DMS 273 treated with DMSO at 0.1 percent for 48 hours (cell line): ENCODE results near the gene TMEM245.
A peak's percentile ranks its signal among the peaks of the same experiment; 100 is the strongest.

Experiments
- DNase-seq: peaks from one replicate; lab custom pipeline; 2025; lab: John Stamatoyannopoulos, UW

TMEM245 gene

GRCh38 chr9:109119439-109120203 is at the start of gene TMEM245:
Gene TMEM245 (minus strand): TSS chr9:109119947. CDS start chr9:109119913, 34 bp downstream.
- peak; percentile 94 for DNase-seq

GRCh38 chr9:109168170-109168569 is 48.4 kb upstream of the TMEM245 start:
- DNase-seq: no peak

DNA sequence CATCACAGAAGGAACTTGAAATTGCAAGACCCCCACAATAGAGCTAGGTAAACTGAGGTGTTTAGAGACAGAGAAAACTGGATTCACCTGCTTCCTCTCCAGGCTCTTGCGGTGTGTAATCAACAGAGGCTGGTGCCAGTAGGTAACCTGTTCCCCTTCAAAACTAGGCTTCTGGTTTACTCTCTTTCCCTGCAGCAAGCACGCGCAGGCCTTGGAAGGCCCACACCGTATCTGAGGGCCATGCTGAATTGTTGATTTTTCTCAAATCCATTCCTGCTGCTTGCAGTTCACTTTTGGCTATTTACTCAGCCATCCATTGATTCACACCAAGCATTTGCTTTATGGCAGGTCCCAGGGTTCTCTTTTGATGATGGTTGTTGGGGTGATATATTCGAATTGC is 48.0 kb upstream of the TMEM245 start:
- no peak for DNase-seq

DNA sequence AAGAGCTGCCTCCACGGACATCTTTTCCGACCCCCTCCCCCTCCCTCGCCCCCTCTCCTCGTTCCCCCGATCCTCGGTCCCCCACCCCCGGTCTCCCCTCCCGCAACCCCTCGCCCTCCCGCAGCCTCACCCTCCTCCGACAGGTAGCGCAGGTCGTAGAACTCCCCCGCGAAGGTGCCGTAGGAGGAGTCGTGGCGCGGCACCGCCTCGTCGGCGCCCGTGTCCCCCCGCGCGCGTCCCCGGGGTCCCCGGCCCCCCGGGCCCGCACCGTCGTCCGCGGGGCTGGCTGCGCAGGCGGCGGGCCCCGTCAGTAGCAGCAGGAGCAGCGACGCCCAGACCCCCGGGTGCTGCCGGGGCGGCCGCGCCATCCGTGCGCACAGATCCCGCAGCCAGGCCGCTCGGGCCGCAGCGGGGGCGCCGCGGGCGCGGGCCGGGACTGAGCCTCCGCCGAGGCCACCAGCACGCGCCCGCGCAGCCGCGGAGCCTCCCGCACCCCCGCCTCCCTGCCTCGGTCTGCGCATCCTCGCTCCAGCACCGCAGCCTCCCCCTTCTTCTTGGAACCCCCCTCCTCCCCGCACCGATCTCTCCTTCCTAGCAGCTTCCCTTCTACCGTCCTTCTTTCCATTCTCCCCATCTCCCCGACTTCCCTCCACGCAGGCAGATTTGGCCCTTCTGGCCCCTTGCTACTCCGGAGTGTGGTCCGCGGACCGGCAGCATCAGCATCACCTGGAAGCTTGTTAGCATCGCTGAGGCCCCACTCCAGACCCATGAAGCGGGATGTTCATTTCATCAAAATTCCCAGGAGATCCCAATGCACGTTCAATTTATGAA is 47.2 kb upstream of the TMEM245 start, which contains the start of gene FRRS1L:
Gene FRRS1L (minus strand): TSS at position 479 of the 831 bp plus-strand sequence. CDS start 111 bp downstream, at position 368.
- DNase-seq: no peak

GRCh38 chr9:109166171-109166770 is 46.5 kb upstream of the TMEM245 start:
- no peak for DNase-seq

- DNase-seq: no peak
Measured at GRCh38 chr9:109164042-109164441, 44.3 kb upstream of the TMEM245 start.

- no peak for DNase-seq
Measured at GRCh38 chr9:109163194-109163593, 43.4 kb upstream of the TMEM245 start.

- no peak for DNase-seq
Measured at GRCh38 chr9:109162677-109163076, 42.9 kb upstream of the TMEM245 start.

DNA sequence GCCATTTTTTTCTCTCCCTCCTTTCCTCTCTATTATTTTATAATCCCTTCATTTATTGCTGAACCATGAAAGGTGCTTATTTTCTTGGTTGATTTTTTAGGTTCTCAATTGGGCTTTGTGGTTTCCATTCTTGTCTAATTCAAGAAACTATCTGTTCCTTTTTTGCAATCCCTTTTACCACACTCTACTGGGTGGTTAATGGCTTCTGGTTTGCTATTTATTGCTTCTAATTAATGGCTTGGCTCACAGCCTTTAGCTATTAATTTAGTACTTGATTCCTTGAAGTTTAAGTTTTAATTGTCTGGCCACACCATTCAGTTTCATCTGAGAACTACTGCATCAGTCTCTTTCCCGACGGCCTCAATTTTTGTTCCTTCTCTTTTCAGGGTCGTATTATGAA is 41.7 kb upstream of the TMEM245 start:
- no peak for DNase-seq

GRCh38 chr9:109159583-109159982 is 39.8 kb upstream of the TMEM245 start:
- no peak for DNase-seq

DNA sequence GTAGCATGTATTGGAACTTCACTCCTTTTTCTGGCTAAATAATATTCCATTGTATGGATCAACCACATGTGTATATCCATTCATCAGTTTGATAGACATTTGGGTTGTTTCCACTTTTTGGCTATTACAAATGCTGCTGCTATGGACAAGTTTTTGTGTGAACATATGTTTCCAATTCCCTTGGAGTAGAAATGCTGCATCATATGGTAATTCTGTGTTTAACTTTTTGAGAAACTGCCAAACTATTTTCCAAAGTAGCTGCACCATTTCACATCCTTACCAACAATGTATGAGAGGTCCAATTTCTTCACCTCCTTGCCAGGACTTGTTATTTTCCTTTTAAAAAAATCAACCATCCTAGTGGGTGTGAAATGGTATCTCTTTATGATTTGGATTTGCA is 38.9 kb upstream of the TMEM245 start:
- DNase-seq: no peak

DNA sequence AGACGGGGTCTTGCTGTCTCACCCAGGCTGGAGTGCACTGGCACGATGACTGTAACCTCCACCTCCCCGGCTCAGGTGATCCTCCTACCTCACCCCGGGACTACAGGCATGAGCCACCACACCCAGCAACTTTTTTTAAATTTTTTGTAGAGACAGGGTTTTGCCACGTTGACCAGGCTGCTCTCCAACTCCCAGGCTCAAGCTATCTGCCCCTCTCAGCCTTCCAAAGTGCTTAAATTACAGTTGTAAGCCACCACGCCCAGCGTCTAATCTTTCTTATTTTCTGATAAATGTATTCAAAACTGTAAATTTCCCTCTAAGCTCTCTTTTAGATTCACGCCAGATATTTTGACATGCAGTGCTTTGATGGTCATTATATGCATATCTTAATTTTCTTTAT is 37.0 kb upstream of the TMEM245 start:
- DNase-seq: no peak

DNA sequence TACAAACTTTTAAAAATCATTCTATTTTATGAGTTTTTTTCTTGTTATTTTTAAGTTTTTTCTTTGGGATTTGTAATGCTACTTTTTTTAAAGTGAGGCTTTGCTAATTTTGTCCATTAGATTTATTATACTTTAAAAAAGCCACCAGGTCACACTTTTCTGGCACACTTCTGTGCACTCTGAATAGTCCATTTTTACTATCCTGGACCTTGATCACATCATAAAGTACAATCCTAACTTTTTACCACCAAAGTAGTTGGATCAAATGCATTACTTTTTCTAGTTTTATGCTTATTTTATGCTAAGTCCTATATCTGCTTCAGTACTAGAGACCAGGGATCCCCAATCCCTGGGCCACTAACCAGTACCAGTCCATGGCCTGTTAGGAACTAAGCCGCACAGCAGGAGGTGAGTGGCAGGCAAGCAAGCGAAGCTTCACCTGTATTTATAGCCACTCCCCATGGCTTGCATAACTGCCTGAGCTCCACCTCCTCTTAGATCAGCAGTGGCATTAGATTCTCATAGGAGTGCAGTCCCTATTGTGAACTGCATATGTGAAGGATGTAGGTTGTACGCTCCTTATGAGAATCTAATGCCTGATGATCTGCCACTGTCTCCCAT is 31.3 kb upstream of the TMEM245 start:
- DNase-seq: no peak

- DNase-seq: no peak
Measured at GRCh38 chr9:109149722-109150121, 30.0 kb upstream of the TMEM245 start.

DNA sequence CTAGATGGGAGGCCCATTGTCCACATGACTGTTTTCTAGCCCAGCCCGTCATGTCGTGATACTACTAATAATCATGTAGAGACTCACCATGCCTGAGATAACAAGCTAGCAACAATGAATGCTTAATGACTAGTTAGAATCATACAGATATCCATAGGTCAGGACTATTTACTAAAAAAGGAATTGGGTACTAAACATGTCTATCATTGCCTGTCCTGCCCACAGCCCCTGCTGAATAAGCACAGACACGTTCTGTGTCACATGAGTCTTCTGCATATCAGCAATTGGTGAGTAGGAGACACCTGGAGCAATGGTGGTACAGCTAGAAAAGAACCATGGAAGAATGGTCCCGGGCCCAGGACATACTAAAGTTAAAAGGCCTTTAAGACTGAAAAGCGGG is 29.3 kb upstream of the TMEM245 start:
- no peak for DNase-seq

GRCh38 chr9:109145051-109145450 is 25.3 kb upstream of the TMEM245 start:
- no peak for DNase-seq

GRCh38 chr9:109143881-109144562 is 24.3 kb upstream of the TMEM245 start:
- DNase-seq: peak; percentile 4

- DNase-seq: no peak
Measured at GRCh38 chr9:109141375-109141774, 21.6 kb upstream of the TMEM245 start.

DNA sequence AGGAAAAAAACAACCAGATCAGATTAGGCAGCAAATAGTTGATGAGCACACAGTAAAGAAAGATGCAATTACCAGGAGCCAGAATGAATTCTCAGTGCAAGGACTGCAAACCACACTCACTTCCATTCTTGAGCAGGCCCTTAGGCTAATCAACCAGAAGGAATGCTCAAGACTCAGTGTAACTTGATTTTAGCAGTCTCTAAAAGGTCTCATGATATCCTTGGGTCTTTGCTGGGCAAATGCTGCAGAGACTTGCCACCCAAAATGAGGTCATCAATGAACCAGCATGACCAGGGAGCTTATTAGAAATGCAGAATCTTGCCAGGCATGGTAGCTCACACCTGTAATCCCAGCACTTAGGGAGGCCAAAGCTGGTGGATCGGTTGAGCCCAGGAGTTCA is 20.1 kb upstream of the TMEM245 start:
- no peak for DNase-seq

- no peak for DNase-seq
Measured at GRCh38 chr9:109138421-109138820, 18.7 kb upstream of the TMEM245 start.

DNA sequence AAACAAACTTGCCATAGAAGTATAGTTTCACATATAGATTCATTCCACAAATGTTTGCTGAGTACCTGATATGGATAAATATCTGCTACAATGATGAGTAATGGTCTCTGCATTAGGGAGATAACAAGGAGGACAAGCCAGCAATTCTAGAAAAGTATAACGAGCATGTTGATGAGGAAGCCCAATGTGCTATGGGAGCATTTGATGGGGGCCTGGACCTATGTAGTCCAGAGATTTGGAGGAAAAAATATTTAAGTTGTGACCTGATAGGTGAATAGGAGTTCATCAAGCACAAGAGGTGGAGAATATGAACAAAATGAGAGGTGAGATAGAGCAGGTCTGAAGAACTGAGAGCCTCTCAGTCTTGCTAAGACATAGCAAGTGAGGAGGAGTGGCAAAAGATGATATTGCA is 14.4 kb upstream of the TMEM245 start:
- DNase-seq: no peak

DNA sequence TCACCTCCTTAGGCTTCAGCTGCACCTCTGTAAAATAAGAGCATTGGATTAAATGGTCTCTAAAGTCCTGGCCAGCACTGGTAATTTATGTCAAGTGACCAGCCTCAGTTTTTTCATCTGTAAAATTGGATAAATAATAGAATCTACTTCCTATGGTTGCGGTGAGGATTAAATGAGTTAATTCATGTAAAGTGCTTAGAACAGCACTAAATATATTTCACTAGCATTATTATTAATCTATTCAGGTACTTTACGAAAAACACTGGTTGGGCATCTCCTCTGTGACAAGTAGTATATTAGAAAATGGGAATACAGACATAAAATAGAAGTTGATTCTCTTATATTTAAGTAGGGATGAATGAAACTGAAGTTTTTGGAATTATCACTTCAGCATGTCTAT is 13.8 kb upstream of the TMEM245 start:
- no peak for DNase-seq
